GM12878 (cell line): Measurements from ENCODE around the gene MRGPRF. TPM values are rescaled to one million over a fixed set of nuclear protein-coding genes. Genes with fewer than 3 reads are reported as not detected.

ENCODE experiments used
- ATAC-seq: fragments of 200-7000 bp; cut with Tn5 transposase; 3 replicates; pipeline ENCODE4 v1.9.1; 2020; ENCODE audit warnings: mild to moderate bottlenecking, moderate library complexity
- BruUV-seq: library from RNA; stranded (reverse); fragments of 400-500 nt; replicated peaks from 2 replicates; lab custom pipeline; 2021; lab: Mats Ljungman, UMichigan
- CTCF ChIA-PET: fragments of 300-600 bp; sonication (Branson Sonifier 250); formaldehyde crosslinking; extraction: SDS; loops from one replicate; lab custom pipeline; 2021; ENCODE audit warnings: inconsistent platforms; lab: Yijun Ruan, JAX
- POLR2A ChIA-PET: fragments of 350-600 bp; formaldehyde crosslinking; extraction: SDS; loops from one replicate; lab custom pipeline; 2021; ENCODE audit warnings: inconsistent platforms; lab: Charles Lee
- RAD21 ChIA-PET: fragments of 300-600 bp; sonication (Branson Sonifier 250); formaldehyde crosslinking; loops from one replicate; lab custom pipeline; 2023; ENCODE audit warnings: antibody characterized with exemption; ENCODE audit not compliant: unreplicated experiment; lab: Charles Lee
- SMC1A ChIA-PET: fragments of 300-600 bp; sonication (Branson Sonifier 250); formaldehyde crosslinking; loops from one replicate; lab custom pipeline; 2023; ENCODE audit not compliant: unreplicated experiment, uncharacterized antibody; lab: Charles Lee
- DNase-seq: peaks from one replicate; pipeline ENCODE4 v3.0.0-alpha.2; 2011; ENCODE audit warnings: low read depth, low spot score
- FAIRE-seq: peaks from 3 replicates; lab custom pipeline; 2011; peaks lifted over from hg19 to GRCh38; lab: Jason Lieb, UNC
- H2AFZ ChIP-seq: 2 replicates; pipeline ENCODE4 v1.6.0; 2011; ENCODE audit warnings: low read depth, low read length, control low read depth; ENCODE audit not compliant: control insufficient read depth
- H3K27ac ChIP-seq: 2 replicates; pipeline ENCODE4 v1.5.1; 2011; ENCODE audit warnings: control low read depth; ENCODE audit not compliant: control insufficient read depth, insufficient read depth
- H3K27me3 ChIP-seq, 2 experiments: replicated peaks in 1 of 2; 2 replicates each; pipeline versions ENCODE4 v1.6.0 to v1.6.1; 2011; ENCODE audit warnings: low read length in 1 of 2; ENCODE audit not compliant: control insufficient read depth in 2 of 2, insufficient read depth in 2 of 2
- H3K36me3 ChIP-seq, 2 experiments: 2 replicates each; pipeline ENCODE4 v1.5.1; 2011; ENCODE audit warnings: low read length in 1 of 2; ENCODE audit not compliant: control insufficient read depth in 2 of 2, insufficient read depth in 2 of 2
- H3K4me1 ChIP-seq: 2 replicates; pipeline ENCODE4 v1.6.1; 2011; ENCODE audit warnings: mild to moderate bottlenecking, low read length, moderate library complexity, mixed read lengths; ENCODE audit not compliant: control insufficient read depth, insufficient read depth
- H3K4me2 ChIP-seq: 2 replicates; pipeline ENCODE4 v1.6.0; 2011; ENCODE audit warnings: control low read depth; ENCODE audit not compliant: control insufficient read depth, insufficient read depth
- H3K4me3 ChIP-seq: fragments of 200-600 bp; sonication (generic); 2 replicates; pipeline ENCODE4 v1.5.1; 2016
- H3K79me2 ChIP-seq: 2 replicates; pipeline ENCODE4 v1.6.0; 2011; ENCODE audit warnings: low read length; ENCODE audit not compliant: control insufficient read depth, insufficient read depth
- H3K9ac ChIP-seq: 2 replicates; pipeline ENCODE4 v1.8.0; 2011; ENCODE audit warnings: low read length, control low read depth, mixed read lengths; ENCODE audit not compliant: control insufficient read depth, insufficient read depth
- H3K9me3 ChIP-seq: replicated peaks from 3 replicates; pipeline ENCODE4 v1.5.1; 2011; ENCODE audit warnings: mild to moderate bottlenecking, low read length; ENCODE audit not compliant: control insufficient read depth, insufficient read depth
- H4K20me1 ChIP-seq: 2 replicates; pipeline ENCODE4 v1.6.0; 2011; ENCODE audit not compliant: control insufficient read depth, insufficient read depth
- BHLHE40 ChIP-seq, 2 experiments: fragments of 450-650 bp in 1 of 2; IDR thresholded peaks; 2 replicates each; pipeline ENCODE4 v1.6.1; 2011 to 2017; ENCODE audit warnings: low read depth in 2 of 2, borderline replicate concordance in 1 of 2, improper control_type of control experiment in 1 of 2, low read length in 1 of 2, mild to moderate bottlenecking in 1 of 2
- CBX5 ChIP-seq: sonication (generic); IDR thresholded peaks from 2 replicates; pipeline ENCODE4 v1.6.1; 2016; ENCODE audit warnings: low read depth, moderate library complexity, mild to moderate bottlenecking, inconsistent platforms
- HDGF ChIP-seq: fragments of 450-650 bp; IDR thresholded peaks from 2 replicates; pipeline ENCODE4 v1.6.1; 2016; ENCODE audit warnings: antibody characterized with exemption
- IKZF1 ChIP-seq: fragments of 450-650 bp; conservative IDR thresholded peaks from 2 replicates; pipeline ENCODE4 v1.6.1; 2017; ENCODE audit warnings: antibody characterized with exemption, mild to moderate bottlenecking
- MEF2B ChIP-seq: fragments of 450-650 bp; IDR thresholded peaks from 2 replicates; pipeline ENCODE4 v1.6.1; 2018; ENCODE audit warnings: mild to moderate bottlenecking, moderate library complexity; ENCODE audit not compliant: partially characterized antibody, poor library complexity, severe bottlenecking
- NBN ChIP-seq: fragments of 450-650 bp; IDR thresholded peaks from 2 replicates; pipeline ENCODE4 v1.6.1; 2016
- POLR2AphosphoS5 ChIP-seq: IDR thresholded peaks from 2 replicates; pipeline ENCODE4 v1.6.1; 2011; ENCODE audit warnings: mild to moderate bottlenecking, low read length, inconsistent platforms
- YY1 ChIP-seq: IDR thresholded peaks from 2 replicates; pipeline ENCODE4 v1.6.1; 2011; ENCODE audit warnings: low read depth, mild to moderate bottlenecking, low read length
- WGBS: methylation state at CpG from one replicate; pipeline ENCODE4 v1.1.6; 2016; ENCODE audit warnings: low lambda C conversion rate; ENCODE audit not compliant: insufficient replicate concordance, insufficient coverage; ENCODE audit errors: missing lambda C conversion rate; 5-methylcytosine and 5-hydroxymethylcytosine counted together
- in situ Hi-C: fragments of 300-500 bp; cut with MboI; formaldehyde crosslinking; loops from 9 replicates; pipeline ENCODE4 v1.14.3; 2018; ENCODE audit warnings: mixed read lengths
- intact Hi-C: fragments of 100-400 bp; cut with micrococcal nuclease; formaldehyde crosslinking; loops from one replicate; pipeline ENCODE4 v1.14.2; 2022; ENCODE audit not compliant: unreplicated experiment
- polyA plus RNA-seq, 11 experiments: library from polyadenylated mRNA; depleted of rRNA in 4 of 11; unstranded in 6 of 11; stranded (reverse) in 5 of 11; fragments of >200 nt; fragmentation: Nextera tagmentation in 4 of 11; fragmentation: Illumina TruSeq in 1 of 11; extraction: Ambion mirVana in 4 of 11; extraction: Trizol in 1 of 11; gene quantifications; 1 replicate in 1 of 11; 2 replicates in 10 of 11; pipeline versions ENCODE4 v1.2.1 to v1.2.3, GENCODE V29; 2011 to 2016; ENCODE audit warnings: inconsistent platforms in 2 of 11, missing spikeins in 2 of 11, low read depth in 1 of 11
- total RNA-seq, 4 experiments: library from RNA; depleted of rRNA in 3 of 4; stranded (reverse); fragments of >200 nt in 3 of 4; fragmentation: Illumina TruSeq in 1 of 4; extraction: Trizol in 1 of 4; gene quantifications; 2 replicates each; pipeline versions ENCODE4 v1.2.1 to v1.2.3, GENCODE V29; 2013 to 2021

Gene MRGPRF
- total and polyA plus RNA-seq, 10 of the 15 experiments (the other 5 are each of a cell fraction or from before 2014, with no cell fraction given), result not detected

DNA sequence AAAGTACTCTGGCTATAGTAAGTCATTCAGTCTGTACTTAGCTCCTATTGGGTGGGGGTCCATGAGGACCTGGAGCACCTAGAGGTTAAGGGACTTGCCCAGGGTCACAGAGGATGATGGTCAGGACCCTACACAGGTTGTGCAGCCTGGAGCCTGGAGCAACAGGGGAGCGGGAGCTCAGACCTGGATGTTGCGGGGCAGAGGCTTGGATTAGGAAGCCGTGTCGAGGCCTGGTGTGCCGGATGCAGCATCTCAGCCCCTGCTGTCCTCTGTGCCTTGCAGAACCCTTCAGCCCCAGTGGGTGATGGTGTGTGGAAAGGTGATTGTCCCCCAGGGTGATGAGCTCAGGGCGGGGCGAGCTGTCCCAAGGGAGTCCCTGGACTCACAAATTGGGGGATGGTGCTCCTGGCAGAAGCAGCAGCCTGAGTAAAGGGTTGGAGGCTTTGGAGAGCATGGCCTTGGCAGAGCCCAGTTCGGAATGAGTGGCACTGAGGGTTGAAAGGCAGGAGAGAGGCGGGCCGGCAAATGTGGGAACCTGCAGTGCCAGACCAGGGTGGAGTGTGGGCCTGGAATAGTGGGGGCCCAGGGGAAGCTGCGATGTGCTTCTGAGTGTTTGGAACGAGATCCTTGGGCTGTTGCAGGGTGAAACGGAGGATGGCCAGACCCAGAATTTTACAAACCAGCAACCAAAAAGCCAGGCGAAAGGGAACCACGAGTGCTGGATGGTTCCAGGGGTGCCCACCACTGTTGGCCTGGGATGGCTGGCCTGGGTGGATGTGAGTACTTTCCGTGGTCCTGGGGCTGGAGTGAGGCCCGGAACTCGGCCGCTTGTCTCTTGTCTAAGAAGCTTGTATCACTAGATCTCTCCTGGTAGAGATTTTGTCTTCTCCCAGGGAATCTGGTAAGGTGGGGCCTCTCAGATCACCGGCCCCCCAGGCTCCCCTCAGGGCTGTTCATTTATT, 38.6 kb upstream of the MRGPRF start:
- peaks cover 3 to 5% of the 10 kb centered on the region in 2 experiments for H3K36me3 ChIP-seq
- RAD21 ChIA-PET, result interaction anchor here (0.6 to 1.0 kb wide), 3 partner anchors 27 to 245 kb away, joined by 3 read pairs; no protein-coding TSS in a partner anchor
- TF ChIP-seq NBN (0 out of 2 replicates have a peak, but pooled peaks have one; percentile 31), BHLHE40 (IDR thresholded peaks at IDR 0.05; ENCODE audit: borderline replicate concordance in 1 of 2, low read depth in 2 of 2, low read length in 1 of 2) (peak in 1 of 2 experiments; percentile 6; a peak in 1 of 4 replicates), HDGF (peak; percentile 93), IKZF1 (peak; percentile 43; the same call in 1 of the 2 replicates), MEF2B (peak; percentile 90), CBX5 (no peak), POLR2AphosphoS5 (0 out of 2 replicates have a peak, but pooled peaks have one; percentile 13), YY1 (no peak)
- TF ChIP-seq, all 136 proteins: peak for 6
- in situ Hi-C loops, result no loop called here
- ATAC-seq (peak; percentile 24), DNase-seq (no peak), FAIRE-seq (no peak)
- Histone ChIP-seq H3K4me3 (peak overlapping the region; percentile 55), H4K20me1 (no peaks in the 10 kb centered on the region; the same call in 1 of the 2 replicates), H2AFZ (no peak overlapping the region), H3K9me3 (no peaks in the 10 kb centered on the region), H3K27ac (peak overlapping the region; percentile 68), H3K4me2 (peak overlapping the region; percentile 91), H3K27me3 (no peaks in the 10 kb centered on the region), H3K4me1 (peaks cover 47% of the 10 kb centered on the region), H3K9ac (peak overlapping the region; percentile 65), H3K79me2 (peaks cover 57% of the 10 kb centered on the region)
- 85% methylated on average over 20 of the region's 20 CpGs for WGBS
- BruUV-seq, result TSS peak; percentile 58
- ChIA-PET CTCF (no interaction called here), POLR2A (interaction anchor here (0.8 to 1.9 kb wide), 5 partner anchors 8 to 147 kb away, joined by 3 to 6 read pairs (median 5); partner anchors contain the start of gene SMIM38), SMC1A (interaction anchor here (0.6 to 1.9 kb wide), 2 partner anchors 246 to 593 kb away, joined by 3 to 5 read pairs; no protein-coding TSS in a partner anchor)
- intact Hi-C loops, result loop anchor here (5.0 to 10.0 kb wide), 2 partner anchors 149 to 207 kb away; partner anchors contain the start of genes CPT1A, IGHMBP2 and MRPL21
